ENCODE measurements around the gene FGR.

The FGR gene

DNA sequence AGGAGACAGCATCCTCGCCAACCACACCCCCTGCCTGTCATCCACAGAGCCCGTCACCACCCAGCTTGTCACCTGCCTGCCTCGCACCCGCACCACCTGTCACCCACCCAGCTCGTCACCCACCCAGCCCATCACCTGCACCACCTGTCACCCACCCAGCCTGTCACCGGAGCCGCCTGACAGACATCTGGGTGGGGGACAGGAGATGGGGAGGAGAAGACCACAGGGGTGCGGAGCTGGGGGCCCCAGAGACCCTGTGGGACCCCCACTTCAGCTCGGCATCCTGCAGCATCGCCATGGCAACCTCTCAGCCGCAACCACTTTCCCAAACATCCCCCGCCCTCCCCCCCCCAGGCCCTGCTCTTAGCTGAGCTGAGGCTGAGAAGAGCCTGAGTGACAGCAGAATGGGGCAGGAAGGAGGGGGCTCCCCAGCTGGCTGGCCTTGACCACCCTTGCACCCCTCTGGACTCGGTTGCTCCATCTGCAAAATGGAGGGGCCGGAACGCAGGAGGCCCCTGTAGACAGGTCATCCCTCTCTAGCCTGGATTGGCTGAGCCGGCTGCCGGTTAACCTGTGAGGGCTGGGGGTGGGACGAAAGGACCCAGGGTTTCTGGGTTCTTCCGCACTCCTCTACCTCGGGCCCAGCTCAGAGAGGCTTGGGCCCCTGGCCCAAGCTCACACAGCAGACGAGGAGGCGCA lies 42.6 kb downstream of the FGR start:
- DNase-seq (ENCODE audit: low read depth), result no peak
- TF ChIP-seq, protein P1, sequence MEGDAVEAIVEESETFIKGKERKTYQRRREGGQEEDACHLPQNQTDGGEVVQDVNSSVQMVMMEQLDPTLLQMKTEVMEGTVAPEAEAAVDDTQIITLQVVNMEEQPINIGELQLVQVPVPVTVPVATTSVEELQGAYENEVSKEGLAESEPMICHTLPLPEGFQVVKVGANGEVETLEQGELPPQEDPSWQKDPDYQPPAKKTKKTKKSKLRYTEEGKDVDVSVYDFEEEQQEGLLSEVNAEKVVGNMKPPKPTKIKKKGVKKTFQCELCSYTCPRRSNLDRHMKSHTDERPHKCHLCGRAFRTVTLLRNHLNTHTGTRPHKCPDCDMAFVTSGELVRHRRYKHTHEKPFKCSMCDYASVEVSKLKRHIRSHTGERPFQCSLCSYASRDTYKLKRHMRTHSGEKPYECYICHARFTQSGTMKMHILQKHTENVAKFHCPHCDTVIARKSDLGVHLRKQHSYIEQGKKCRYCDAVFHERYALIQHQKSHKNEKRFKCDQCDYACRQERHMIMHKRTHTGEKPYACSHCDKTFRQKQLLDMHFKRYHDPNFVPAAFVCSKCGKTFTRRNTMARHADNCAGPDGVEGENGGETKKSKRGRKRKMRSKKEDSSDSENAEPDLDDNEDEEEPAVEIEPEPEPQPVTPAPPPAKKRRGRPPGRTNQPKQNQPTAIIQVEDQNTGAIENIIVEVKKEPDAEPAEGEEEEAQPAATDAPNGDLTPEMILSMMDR (IDR thresholded peaks at IDR 0.05; ENCODE audit: control insufficient read depth, insufficient read depth, low read depth, low read length, missing control alignments), result no peak
- H3K4me3 ChIP-seq (ENCODE audit: control insufficient read depth, low read depth, low read length), result no peak overlapping the region

DNA sequence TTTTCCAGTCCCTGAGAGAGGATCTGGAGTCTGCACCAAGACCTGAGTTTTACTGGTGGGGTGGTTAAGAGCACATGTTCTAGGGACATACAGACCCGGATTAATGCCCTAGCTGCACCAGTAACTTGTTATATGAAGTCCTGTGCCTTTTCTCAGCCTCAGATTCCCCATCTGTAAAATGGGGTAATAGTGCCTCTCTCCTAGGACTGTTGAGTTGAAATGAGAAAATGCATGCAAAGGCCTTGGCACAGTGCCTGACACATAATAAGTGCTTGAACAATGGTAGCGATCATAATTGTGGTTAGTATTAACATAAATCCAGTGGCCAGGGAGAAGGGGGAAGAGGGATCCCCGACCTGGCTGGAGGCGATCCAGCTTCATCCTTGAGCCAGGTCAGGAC lies 43.4 kb downstream of the FGR start:
- no peak overlapping the region for H3K4me3 ChIP-seq (ENCODE audit: control insufficient read depth, low read depth, low read length)
- DNase-seq (ENCODE audit: low read depth), result no peak
- TF ChIP-seq, protein P1 (IDR thresholded peaks at IDR 0.05; ENCODE audit: control insufficient read depth, insufficient read depth, low read depth, low read length, missing control alignments), result no peak

DNA sequence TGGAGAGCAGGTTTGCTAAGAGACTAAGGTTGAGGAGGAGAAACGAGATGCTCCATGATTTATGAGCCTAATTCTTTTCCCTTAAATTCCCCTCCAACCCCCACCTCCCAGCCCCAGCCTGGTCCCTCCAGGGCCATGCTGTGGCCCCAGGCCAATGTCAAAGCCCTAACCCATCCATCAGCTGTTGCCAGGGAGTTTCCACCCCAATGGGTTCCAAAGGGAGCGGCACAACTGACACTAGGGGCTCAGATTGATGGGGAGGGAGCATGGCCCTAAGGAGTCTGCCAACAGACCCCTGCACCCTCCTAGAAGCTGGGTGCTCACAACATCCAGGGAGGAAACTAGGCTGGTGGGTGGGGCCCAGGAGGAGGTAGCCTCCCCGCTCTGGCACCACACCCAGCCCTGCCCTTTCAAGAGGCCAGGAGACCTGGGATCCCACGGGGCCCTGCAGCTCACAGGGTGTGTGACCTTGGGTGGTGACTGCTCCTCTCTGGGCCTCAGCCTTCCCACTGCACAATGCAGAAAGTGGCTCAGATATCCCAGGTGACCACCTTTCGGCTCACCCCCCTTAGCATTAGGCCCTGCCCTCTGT lies 44.0 kb downstream of the FGR start:
- TF ChIP-seq, protein P1 (IDR thresholded peaks at IDR 0.05; ENCODE audit: control insufficient read depth, insufficient read depth, low read depth, low read length, missing control alignments), result no peak
- DNase-seq (ENCODE audit: low read depth), result no peak
- H3K4me3 ChIP-seq (ENCODE audit: control insufficient read depth, low read depth, low read length), result no peak overlapping the region

DNA sequence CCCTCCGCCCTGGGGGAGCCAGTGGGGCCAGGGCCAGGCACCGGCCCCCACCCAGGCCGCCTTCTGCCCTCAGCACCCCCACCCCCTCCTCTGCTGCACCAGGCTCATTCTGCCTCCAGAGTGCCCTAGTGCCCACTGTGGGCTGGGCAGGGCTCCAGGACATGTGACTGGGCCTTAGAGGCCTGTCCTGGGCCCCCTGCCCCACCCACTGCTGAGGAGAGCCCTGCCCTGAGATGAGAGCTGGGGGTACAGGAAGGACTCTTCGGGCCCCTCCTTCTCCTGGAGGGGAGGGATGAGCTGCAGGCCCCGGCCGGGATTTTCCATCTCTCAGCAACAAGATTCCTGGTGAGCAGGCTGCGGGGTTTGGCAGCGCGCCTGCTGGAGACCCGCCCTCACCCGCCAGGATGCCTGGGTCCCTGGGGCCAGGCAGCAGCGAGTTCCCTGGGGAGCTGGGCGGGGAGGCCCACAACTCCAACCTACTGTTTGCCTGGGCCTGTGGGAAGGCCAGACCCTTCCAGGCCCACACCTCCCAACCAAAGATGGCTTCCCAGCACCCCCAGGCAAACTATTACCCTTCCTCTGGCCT lies 45.1 kb downstream of the FGR start:
- no peak overlapping the region for H3K4me3 ChIP-seq (ENCODE audit: control insufficient read depth, low read depth, low read length)
- DNase-seq (ENCODE audit: low read depth), result no peak
- TF ChIP-seq, protein P1 (IDR thresholded peaks at IDR 0.05; ENCODE audit: control insufficient read depth, insufficient read depth, low read depth, low read length, missing control alignments), result no peak

DNA sequence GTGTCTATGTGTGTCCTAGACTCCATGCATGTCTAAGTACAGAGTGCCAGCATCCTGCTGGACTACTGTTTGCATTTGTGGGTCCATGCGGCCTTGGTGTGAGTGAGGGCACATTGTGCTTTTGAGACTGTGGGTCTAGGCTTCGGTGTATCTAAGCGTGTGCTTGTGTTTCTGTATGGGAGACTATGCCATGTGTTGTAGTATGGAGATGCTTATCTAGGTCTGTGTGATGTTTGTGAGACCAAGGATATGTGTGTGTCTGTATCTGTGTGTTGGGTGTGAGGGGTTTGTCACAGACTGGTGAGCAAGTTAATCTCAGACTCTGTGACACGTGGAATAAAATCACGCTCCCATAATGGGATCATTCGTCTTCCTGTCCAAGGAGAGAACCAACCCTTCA lies 45.5 kb downstream of the FGR start:
- TF ChIP-seq, protein P1 (IDR thresholded peaks at IDR 0.05; ENCODE audit: control insufficient read depth, insufficient read depth, low read depth, low read length, missing control alignments), result no peak
- H3K4me3 ChIP-seq (ENCODE audit: control insufficient read depth, low read depth, low read length), result no peak overlapping the region
- no peak for DNase-seq (ENCODE audit: low read depth)

DNA sequence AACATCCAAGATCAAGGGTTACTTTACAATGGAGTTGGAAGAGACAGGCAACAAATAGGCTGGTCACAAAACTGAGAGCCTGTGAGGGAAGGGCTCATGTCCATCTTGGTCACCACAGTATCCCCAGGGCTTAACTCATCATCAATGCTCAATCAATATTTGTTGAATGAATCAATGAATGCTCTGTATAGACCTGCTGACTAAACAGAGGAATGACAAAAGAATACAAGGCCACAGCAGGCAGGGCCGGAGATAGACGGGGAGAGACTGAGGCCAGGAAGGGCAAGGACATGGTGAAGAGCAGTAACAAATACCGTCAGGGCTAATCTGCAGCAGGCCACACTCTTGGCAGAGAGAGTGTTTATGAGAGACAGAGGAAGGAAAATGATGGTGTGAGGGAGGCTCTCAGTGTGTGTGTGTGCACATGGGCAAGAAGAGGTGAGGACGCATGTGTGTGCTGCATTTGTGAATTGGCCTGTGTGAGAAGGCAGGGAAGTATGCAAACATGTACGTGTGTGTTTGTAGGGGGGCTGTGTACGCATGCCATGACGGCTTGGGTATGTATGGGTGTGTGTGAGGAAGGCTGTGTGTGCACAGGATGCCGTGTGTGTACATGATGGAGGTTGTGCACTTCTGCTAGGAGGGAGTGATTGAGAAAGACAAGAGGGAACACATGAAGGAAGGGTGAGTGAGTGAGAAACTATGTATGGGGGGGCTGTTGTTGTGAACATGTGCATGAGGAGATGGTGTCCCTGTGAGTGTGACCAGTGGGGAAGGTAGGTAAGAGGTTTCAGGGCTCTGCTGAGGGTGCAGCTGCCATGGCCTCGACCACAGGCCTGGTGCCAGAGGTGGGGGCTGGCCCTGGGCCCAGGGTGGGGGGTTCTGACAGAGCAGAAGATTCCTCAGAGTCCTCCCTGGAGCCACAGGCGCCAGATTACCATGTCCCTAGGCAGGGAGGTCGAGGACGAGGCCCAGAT lies 46.4 kb downstream of the FGR start:
- DNase-seq (ENCODE audit: low read depth), result no peak
- TF ChIP-seq, protein P1 (IDR thresholded peaks at IDR 0.05; ENCODE audit: control insufficient read depth, insufficient read depth, low read depth, low read length, missing control alignments), result no peak
- no peak overlapping the region for H3K4me3 ChIP-seq (ENCODE audit: control insufficient read depth, low read depth, low read length)
